ENCODE data around the gene PTPRD.

The PTPRD gene

GRCh38 chr9:9862235-9862810, 750.5 kb downstream of the PTPRD start:
- no peaks in the 10 kb centered on the region for H3K36me3 Mint-ChIP-seq (ENCODE audit: low read depth)

GRCh38 chr9:9855177-9856078, 757.4 kb downstream of the PTPRD start:
- no peak overlapping the region for H3K4me3 Mint-ChIP-seq
- H3K27ac Mint-ChIP-seq: no peak overlapping the region
- no peaks in the 10 kb centered on the region for H3K36me3 Mint-ChIP-seq (ENCODE audit: low read depth)
- H3K27me3 Mint-ChIP-seq: no peaks in the 10 kb centered on the region
- H3K9me3 Mint-ChIP-seq: peaks cover 3% of the 10 kb centered on the region
- H3K4me1 Mint-ChIP-seq (ENCODE audit: low read depth): no peaks in the 10 kb centered on the region

More at GRCh38 chr9:9862235-9862810, 750.5 kb downstream of the PTPRD start:
- Mint-ChIP-seq H3K4me3 (no peak overlapping the region), H3K9me3 (no peaks in the 10 kb centered on the region), H3K4me1 (ENCODE audit: low read depth) (no peaks in the 10 kb centered on the region), H3K27ac (no peak overlapping the region), H3K27me3 (no peaks in the 10 kb centered on the region)

GRCh38 chr9:9847750-9848149, 765.1 kb downstream of the PTPRD start:
- H3K27ac Mint-ChIP-seq: no peak overlapping the region
- no peaks in the 10 kb centered on the region for H3K9me3 Mint-ChIP-seq
- peaks cover 4% of the 10 kb centered on the region for H3K4me1 Mint-ChIP-seq (ENCODE audit: low read depth)
- no peak overlapping the region for H3K4me3 Mint-ChIP-seq
- H3K27me3 Mint-ChIP-seq: no peaks in the 10 kb centered on the region
- no peaks in the 10 kb centered on the region for H3K36me3 Mint-ChIP-seq (ENCODE audit: low read depth)

- Mint-ChIP-seq H3K9me3 (no peaks in the 10 kb centered on the region), H3K4me1 (ENCODE audit: low read depth) (peaks cover 4% of the 10 kb centered on the region), H3K27me3 (no peaks in the 10 kb centered on the region), H3K4me3 (no peak overlapping the region), H3K36me3 (ENCODE audit: low read depth) (no peaks in the 10 kb centered on the region), H3K27ac (no peak overlapping the region)
These were observed 766.2 kb downstream of the PTPRD start for GRCh38 chr9:9846557-9846956.

- Mint-ChIP-seq H3K4me3 (no peak overlapping the region), H3K27me3 (no peaks in the 10 kb centered on the region), H3K4me1 (ENCODE audit: low read depth) (no peaks in the 10 kb centered on the region), H3K9me3 (no peaks in the 10 kb centered on the region), H3K36me3 (ENCODE audit: low read depth) (no peaks in the 10 kb centered on the region), H3K27ac (no peak overlapping the region)
These were observed 792.4 kb downstream of the PTPRD start for GRCh38 chr9:9820436-9820835.

GRCh38 chr9:9819886-9820285, 792.9 kb downstream of the PTPRD start:
- Mint-ChIP-seq H3K9me3 (no peaks in the 10 kb centered on the region), H3K27ac (no peak overlapping the region), H3K4me1 (ENCODE audit: low read depth) (no peaks in the 10 kb centered on the region), H3K4me3 (no peak overlapping the region), H3K36me3 (ENCODE audit: low read depth) (no peaks in the 10 kb centered on the region), H3K27me3 (no peaks in the 10 kb centered on the region)

GRCh38 chr9:9817176-9817575, 795.6 kb downstream of the PTPRD start:
- no peak overlapping the region for H3K4me3 Mint-ChIP-seq
- H3K27me3 Mint-ChIP-seq: no peaks in the 10 kb centered on the region
- H3K27ac Mint-ChIP-seq: no peak overlapping the region
- H3K36me3 Mint-ChIP-seq (ENCODE audit: low read depth): no peaks in the 10 kb centered on the region
- no peaks in the 10 kb centered on the region for H3K9me3 Mint-ChIP-seq
- no peaks in the 10 kb centered on the region for H3K4me1 Mint-ChIP-seq (ENCODE audit: low read depth)

GRCh38 chr9:9804109-9804508, 808.7 kb downstream of the PTPRD start:
- H3K36me3 Mint-ChIP-seq (ENCODE audit: low read depth): no peaks in the 10 kb centered on the region
- no peaks in the 10 kb centered on the region for H3K4me1 Mint-ChIP-seq (ENCODE audit: low read depth)
- H3K9me3 Mint-ChIP-seq: peaks cover 4% of the 10 kb centered on the region
- no peaks in the 10 kb centered on the region for H3K27me3 Mint-ChIP-seq
- no peak overlapping the region for H3K27ac Mint-ChIP-seq
- no peak overlapping the region for H3K4me3 Mint-ChIP-seq

- H3K4me1 Mint-ChIP-seq (ENCODE audit: low read depth): no peaks in the 10 kb centered on the region
- H3K27me3 Mint-ChIP-seq: no peaks in the 10 kb centered on the region
- H3K27ac Mint-ChIP-seq: no peak overlapping the region
- no peaks in the 10 kb centered on the region for H3K9me3 Mint-ChIP-seq
- H3K36me3 Mint-ChIP-seq (ENCODE audit: low read depth): no peaks in the 10 kb centered on the region
- no peak overlapping the region for H3K4me3 Mint-ChIP-seq
These were observed 813.5 kb downstream of the PTPRD start for GRCh38 chr9:9799287-9799686.

- Mint-ChIP-seq H3K27ac (no peak overlapping the region), H3K4me1 (ENCODE audit: low read depth) (no peaks in the 10 kb centered on the region), H3K4me3 (no peak overlapping the region), H3K9me3 (no peaks in the 10 kb centered on the region), H3K27me3 (no peaks in the 10 kb centered on the region), H3K36me3 (ENCODE audit: low read depth) (no peaks in the 10 kb centered on the region)
These were observed 820.5 kb downstream of the PTPRD start for GRCh38 chr9:9792144-9792857.

GRCh38 chr9:9791611-9792010, 821.2 kb downstream of the PTPRD start:
- Mint-ChIP-seq H3K36me3 (ENCODE audit: low read depth) (no peaks in the 10 kb centered on the region), H3K9me3 (no peaks in the 10 kb centered on the region), H3K4me3 (no peak overlapping the region), H3K4me1 (ENCODE audit: low read depth) (no peaks in the 10 kb centered on the region), H3K27ac (no peak overlapping the region), H3K27me3 (no peaks in the 10 kb centered on the region)

GRCh38 chr9:9790216-9790872, 822.5 kb downstream of the PTPRD start:
- H3K36me3 Mint-ChIP-seq (ENCODE audit: low read depth): no peaks in the 10 kb centered on the region
- H3K27ac Mint-ChIP-seq: no peak overlapping the region
- H3K4me3 Mint-ChIP-seq: no peak overlapping the region
- H3K27me3 Mint-ChIP-seq: no peaks in the 10 kb centered on the region
- no peaks in the 10 kb centered on the region for H3K9me3 Mint-ChIP-seq
- H3K4me1 Mint-ChIP-seq (ENCODE audit: low read depth): no peaks in the 10 kb centered on the region

- Mint-ChIP-seq H3K4me1 (ENCODE audit: low read depth) (no peaks in the 10 kb centered on the region), H3K27me3 (no peaks in the 10 kb centered on the region), H3K27ac (no peak overlapping the region), H3K4me3 (no peak overlapping the region), H3K36me3 (ENCODE audit: low read depth) (no peaks in the 10 kb centered on the region), H3K9me3 (no peaks in the 10 kb centered on the region)
These were observed 829.1 kb downstream of the PTPRD start for GRCh38 chr9:9783711-9784110.

- no peak overlapping the region for H3K27ac Mint-ChIP-seq
- H3K27me3 Mint-ChIP-seq: no peaks in the 10 kb centered on the region
- no peaks in the 10 kb centered on the region for H3K36me3 Mint-ChIP-seq (ENCODE audit: low read depth)
- no peak overlapping the region for H3K4me3 Mint-ChIP-seq
- no peaks in the 10 kb centered on the region for H3K4me1 Mint-ChIP-seq (ENCODE audit: low read depth)
- no peaks in the 10 kb centered on the region for H3K9me3 Mint-ChIP-seq
These were observed 829.6 kb downstream of the PTPRD start for GRCh38 chr9:9783211-9783610.

- H3K27ac Mint-ChIP-seq: no peak overlapping the region
- no peaks in the 10 kb centered on the region for H3K4me1 Mint-ChIP-seq (ENCODE audit: low read depth)
- no peaks in the 10 kb centered on the region for H3K27me3 Mint-ChIP-seq
- no peaks in the 10 kb centered on the region for H3K36me3 Mint-ChIP-seq (ENCODE audit: low read depth)
- no peaks in the 10 kb centered on the region for H3K9me3 Mint-ChIP-seq
- no peak overlapping the region for H3K4me3 Mint-ChIP-seq
These were observed 834.5 kb downstream of the PTPRD start for GRCh38 chr9:9778293-9778692.
